Osteoblast (primary cell): Measurements from ENCODE around the gene UPK1B. TPM values are rescaled to one million over a fixed set of nuclear protein-coding genes. Genes with fewer than 3 reads are reported as not detected.

Source experiments
- DNase-seq: peaks from one replicate; pipeline ENCODE4 v3.0.0; 2011; ENCODE audit warnings: low spot score, mixed read lengths; ENCODE audit not compliant: insufficient read length; ENCODE audit errors: missing footprints
- H2AFZ ChIP-seq: 2 replicates; pipeline ENCODE4 v1.6.0; 2011; ENCODE audit warnings: mild to moderate bottlenecking, low read length
- H3K27ac ChIP-seq: 2 replicates; pipeline ENCODE4 v1.5.1; 2011; ENCODE audit warnings: mild to moderate bottlenecking, low read depth, low read length, moderate library complexity
- H3K27me3 ChIP-seq: 2 replicates; pipeline ENCODE4 v1.6.0; 2012; ENCODE audit warnings: mild to moderate bottlenecking, control low read depth, inconsistent platforms, low read length, moderate library complexity; ENCODE audit not compliant: insufficient read depth
- H3K36me3 ChIP-seq: 2 replicates; pipeline ENCODE4 v1.5.1; 2011; ENCODE audit warnings: mild to moderate bottlenecking, low read length, control low read depth, moderate library complexity; ENCODE audit not compliant: insufficient read depth
- H3K4me1 ChIP-seq: 2 replicates; pipeline ENCODE4 v1.5.1; 2011; ENCODE audit warnings: mild to moderate bottlenecking, low read length, control low read depth, moderate library complexity; ENCODE audit not compliant: insufficient read depth
- H3K4me2 ChIP-seq: 2 replicates; pipeline ENCODE4 v1.6.0; 2011; ENCODE audit warnings: mild to moderate bottlenecking, low read length; ENCODE audit not compliant: insufficient read depth
- H3K4me3 ChIP-seq: fragments of 200-600 bp; sonication (generic); 3 replicates; pipeline ENCODE4 v1.5.1; 2012; ENCODE audit warnings: mild to moderate bottlenecking, low read length, inconsistent platforms; ENCODE audit not compliant: insufficient read depth
- H3K79me2 ChIP-seq: 2 replicates; pipeline ENCODE4 v1.6.0; 2012; ENCODE audit warnings: mild to moderate bottlenecking, low read length, control low read depth, inconsistent platforms; ENCODE audit not compliant: insufficient read depth
- H3K9me3 ChIP-seq: 2 replicates; pipeline ENCODE4 v1.5.1; 2011; ENCODE audit warnings: low read depth, low read length, control low read depth
- H4K20me1 ChIP-seq: 2 replicates; pipeline ENCODE4 v1.6.0; 2012; ENCODE audit warnings: mild to moderate bottlenecking, low read length, control low read depth; ENCODE audit not compliant: insufficient read depth
- CTCF ChIP-seq: IDR thresholded peaks from 2 replicates; pipeline ENCODE4 v1.5.1; 2011; ENCODE audit warnings: mild to moderate bottlenecking, low read depth, low read length, moderate library complexity; ENCODE audit errors: extremely low read depth
- total RNA-seq: library from RNA; depleted of rRNA; stranded (reverse); fragments of >200 nt; gene quantifications from 2 replicates; pipeline ENCODE4 v1.2.3, GENCODE V29; 2012

Gene UPK1B
- total RNA-seq, 1 donor = 0.36 TPM

GRCh38 chr3:119235151-119235550, 61.8 kb downstream of the UPK1B start:
- no peaks in the 10 kb centered on the region for H4K20me1 ChIP-seq
- H3K4me3 ChIP-seq = peak overlapping the region; percentile 3
- H3K79me2 ChIP-seq = peaks cover 38% of the 10 kb centered on the region
- H3K9me3 ChIP-seq = no peaks in the 10 kb centered on the region
- H3K36me3 ChIP-seq = peaks cover 27% of the 10 kb centered on the region
- H3K4me1 ChIP-seq = peaks cover 37% of the 10 kb centered on the region
- peak overlapping the region; percentile 57 for H3K4me2 ChIP-seq
- peak overlapping the region; percentile 69 for H3K27ac ChIP-seq
- no peak overlapping the region for H2AFZ ChIP-seq
- DNase-seq = no peak
- H3K27me3 ChIP-seq = no peaks in the 10 kb centered on the region
- no peak for TF ChIP-seq CTCF

DNA sequence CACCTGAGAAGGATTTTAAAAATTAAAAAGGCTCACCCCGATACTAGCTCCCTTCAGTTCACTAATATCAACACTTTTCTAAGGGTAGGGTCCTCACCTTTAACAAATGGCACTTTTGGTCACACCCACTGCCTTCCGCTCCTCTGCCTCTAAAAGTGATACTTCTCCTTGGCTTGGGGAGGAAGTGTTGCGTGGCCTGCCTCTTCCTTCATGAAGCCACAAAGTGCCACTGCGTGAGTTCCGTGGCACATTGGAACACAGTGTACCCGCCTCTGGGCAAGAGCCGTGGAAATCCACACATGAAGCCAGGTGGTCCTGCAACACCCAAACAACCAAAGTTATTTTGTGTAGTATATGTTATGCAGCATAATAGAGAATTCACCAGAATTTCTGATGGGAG, 63.4 kb downstream of the UPK1B start:
- Histone ChIP-seq H3K36me3 (peaks cover 22% of the 10 kb centered on the region), H3K4me3 (no peak overlapping the region), H4K20me1 (no peaks in the 10 kb centered on the region), H3K79me2 (peaks cover 44% of the 10 kb centered on the region), H2AFZ (no peak overlapping the region), H3K27ac (no peak overlapping the region), H3K27me3 (no peaks in the 10 kb centered on the region), H3K4me2 (no peak overlapping the region), H3K9me3 (no peaks in the 10 kb centered on the region), H3K4me1 (peaks cover 44% of the 10 kb centered on the region)
- DNase-seq = no peak
- TF ChIP-seq CTCF = no peak

DNA sequence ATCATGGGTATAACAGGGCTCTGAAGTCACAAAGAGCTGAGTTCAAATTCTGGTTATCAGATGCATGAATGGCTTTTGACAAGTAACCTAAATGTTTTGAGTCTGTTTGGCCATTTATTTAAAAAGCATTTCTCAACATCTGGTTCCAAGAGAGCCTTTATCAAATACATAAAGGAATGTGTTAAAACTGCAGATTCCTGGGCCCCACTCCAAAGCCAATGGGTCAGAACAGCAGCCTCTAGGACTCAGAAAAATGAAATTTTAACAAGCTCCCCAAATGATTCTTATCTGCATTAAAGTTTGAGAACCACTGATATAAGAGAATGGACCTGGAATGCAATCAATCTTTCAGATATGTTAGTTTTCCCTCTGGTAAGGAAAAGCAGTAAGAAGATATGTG, 63.9 kb downstream of the UPK1B start:
- Histone ChIP-seq H2AFZ (no peak overlapping the region), H3K27me3 (no peaks in the 10 kb centered on the region), H3K4me3 (no peak overlapping the region), H3K9me3 (no peaks in the 10 kb centered on the region), H3K4me1 (peaks cover 44% of the 10 kb centered on the region), H3K4me2 (no peak overlapping the region), H3K79me2 (peaks cover 40% of the 10 kb centered on the region), H3K36me3 (peaks cover 18% of the 10 kb centered on the region), H4K20me1 (no peaks in the 10 kb centered on the region), H3K27ac (no peak overlapping the region)
- TF ChIP-seq CTCF = no peak
- peak; percentile 27 for DNase-seq

GRCh38 chr3:119238363-119238762, 65.0 kb downstream of the UPK1B start:
- Histone ChIP-seq H3K4me2 (peak overlapping the region; percentile 96), H3K9me3 (no peaks in the 10 kb centered on the region), H3K4me3 (peak overlapping the region; percentile 88), H4K20me1 (no peaks in the 10 kb centered on the region), H3K79me2 (peaks cover 33% of the 10 kb centered on the region), H3K4me1 (peaks cover 44% of the 10 kb centered on the region), H3K27me3 (no peaks in the 10 kb centered on the region), H3K36me3 (peaks cover 7% of the 10 kb centered on the region), H3K27ac (peak overlapping the region; percentile 88), H2AFZ (no peak overlapping the region)
- TF ChIP-seq CTCF = no peak
- DNase-seq = no peak
